K562 (cell line): ENCODE measurements around the gene SPATA21. TPM values are rescaled to one million over a fixed set of nuclear protein-coding genes. Genes with fewer than 3 reads are reported as not detected.

Source experiments
- CBFA2T3 ChIP-seq: fragments of 450-650 bp; IDR thresholded peaks from 2 replicates; pipeline ENCODE4 v1.6.1; 2017
- DDX20 ChIP-seq: fragments of 450-650 bp; IDR thresholded peaks from 2 replicates; pipeline ENCODE4 v1.6.1; 2016; ENCODE audit warnings: missing genetic modification characterization, low read depth, mild to moderate bottlenecking, missing compliant biosample characterization, moderate library complexity
- ETV6 ChIP-seq, 3 experiments: fragments of 150-350 bp in 1 of 3; sonication (generic) in 1 of 3; formaldehyde crosslinking in 1 of 3; IDR thresholded peaks; 2 replicates each; pipeline versions ENCODE4 v1.6.1 to v1.8.0; 2014 to 2022; ENCODE audit warnings: borderline replicate concordance in 2 of 3, low read depth in 2 of 3, antibody characterized with exemption in 1 of 3, low read length in 1 of 3, mild to moderate bottlenecking in 1 of 3, missing genetic modification reagents in 1 of 3
- FOS ChIP-seq: IDR thresholded peaks from 3 replicates; pipeline ENCODE4 v1.6.1; 2011; ENCODE audit not compliant: insufficient read length; ENCODE audit errors: extremely low read depth
- FOSL1 ChIP-seq: fragments of 200-800 bp; sonication (Bioruptor generic); conservative IDR thresholded peaks from 2 replicates; pipeline ENCODE4 v1.6.1; 2016; ENCODE audit warnings: missing genetic modification characterization, missing compliant biosample characterization
- FOXA3 ChIP-seq, 2 experiments: fragments of 450-650 bp in 1 of 2; sonication (generic) in 1 of 2; formaldehyde crosslinking; IDR thresholded peaks in 1 of 2; conservative IDR thresholded peaks in 1 of 2; 2 replicates each; pipeline versions ENCODE4 v1.4.0 to v1.8.0; 2020 to 2022; ENCODE audit warnings: mild to moderate bottlenecking in 2 of 2, missing genetic modification reagents in 1 of 2
- GTF2E2 ChIP-seq: fragments of 200-800 bp; sonication (Bioruptor generic); IDR thresholded peaks from 2 replicates; pipeline ENCODE4 v1.6.1; 2016; ENCODE audit warnings: missing genetic modification characterization, missing compliant biosample characterization
- MAZ ChIP-seq, 2 experiments: fragments of 450-650 bp in 1 of 2; sonication (generic) in 1 of 2; formaldehyde crosslinking; IDR thresholded peaks in 1 of 2; conservative IDR thresholded peaks in 1 of 2; 2 replicates each; pipeline versions ENCODE4 v1.4.0 to v1.5.0; 2020; ENCODE audit warnings: mild to moderate bottlenecking in 1 of 2, missing genetic modification reagents in 1 of 2
- MCM2 ChIP-seq: fragments of 450-650 bp; IDR thresholded peaks from 2 replicates; pipeline ENCODE4 v1.6.1; 2017; ENCODE audit warnings: low read depth, mild to moderate bottlenecking
- MED1 ChIP-seq: sonication (generic); formaldehyde crosslinking; IDR thresholded peaks from 2 replicates; pipeline ENCODE4 v1.8.1; 2023; ENCODE audit warnings: missing genetic modification reagents, borderline replicate concordance
- MIER1 ChIP-seq: fragments of 450-650 bp; IDR thresholded peaks from 2 replicates; pipeline ENCODE4 v1.6.1; 2016; ENCODE audit warnings: antibody characterized with exemption, mild to moderate bottlenecking, low read depth
- NCOA6 ChIP-seq: fragments of 450-650 bp; IDR thresholded peaks from 2 replicates; pipeline ENCODE4 v1.6.1; 2017; ENCODE audit warnings: mild to moderate bottlenecking
- NFE2L1 ChIP-seq: fragments of 450-650 bp; IDR thresholded peaks from 2 replicates; pipeline ENCODE4 v1.6.1; 2016; ENCODE audit warnings: missing genetic modification characterization, low read depth, mild to moderate bottlenecking, missing compliant biosample characterization, moderate library complexity, borderline replicate concordance
- PHF8 ChIP-seq: fragments of 200-600 bp; sonication (generic); IDR thresholded peaks from 2 replicates; pipeline ENCODE4 v1.6.1; 2012; ENCODE audit warnings: mixed run types, mild to moderate bottlenecking, inconsistent platforms, low read length, moderate library complexity, borderline replicate concordance
- PTTG1 ChIP-seq: fragments of 450-650 bp; IDR thresholded peaks from 2 replicates; pipeline ENCODE4 v1.6.1; 2016; ENCODE audit warnings: low read depth, mild to moderate bottlenecking, missing genetic modification characterization, missing compliant biosample characterization
- SMAD1 ChIP-seq: fragments of 150-350 bp; IDR thresholded peaks from 2 replicates; pipeline ENCODE4 v1.6.1; 2014; ENCODE audit warnings: low read length, low read depth; ENCODE audit not compliant: partially characterized antibody
- SREBF1 ChIP-seq: fragments of 150-350 bp; IDR thresholded peaks from 2 replicates; pipeline ENCODE4 v1.6.1; 2014; ENCODE audit warnings: antibody characterized with exemption, low read depth, low read length, borderline replicate concordance
- SRSF9 ChIP-seq: fragments of 200-400 bp; formaldehyde crosslinking; IDR thresholded peaks from 2 replicates; pipeline ENCODE4 v1.6.1; 2017; ENCODE audit warnings: low read depth, low read length, borderline replicate concordance
- TRIM24 ChIP-seq, 2 experiments: fragments of 450-650 bp; IDR thresholded peaks; 2 replicates each; pipeline ENCODE4 v1.6.1; 2016
- ZNF140 ChIP-seq: fragments of 250-450 bp; sonication (Bioruptor Pico); IDR thresholded peaks from 2 replicates; pipeline ENCODE4 v1.8.0; 2021; ENCODE audit warnings: moderate library complexity, mild to moderate bottlenecking, inconsistent platforms
- ZNF212 ChIP-seq: fragments of 450-650 bp; formaldehyde crosslinking; IDR thresholded peaks from 2 replicates; pipeline ENCODE4 v1.4.0; 2020; ENCODE audit warnings: mild to moderate bottlenecking
- ZNF41 ChIP-seq: fragments of 250-450 bp; sonication (Bioruptor Pico); conservative IDR thresholded peaks from 2 replicates; pipeline ENCODE4 v1.4.0; 2020; ENCODE audit warnings: mild to moderate bottlenecking
- ZNF76 ChIP-seq: fragments of 250-450 bp; sonication (Bioruptor Pico); IDR thresholded peaks from 2 replicates; pipeline ENCODE4 v1.4.0; 2020; ENCODE audit warnings: mild to moderate bottlenecking, moderate library complexity, borderline replicate concordance
- ZSCAN29 ChIP-seq: fragments of 450-650 bp; IDR thresholded peaks from 2 replicates; pipeline ENCODE4 v1.6.1; 2017
- polyA plus RNA-seq, 8 experiments: library from polyadenylated mRNA; depleted of rRNA in 4 of 8; stranded (reverse) in 5 of 8; unstranded in 3 of 8; fragments of >200 nt; fragmentation: Nextera tagmentation in 2 of 8; fragmentation: Illumina TruSeq in 1 of 8; extraction: Ambion mirVana in 2 of 8; extraction: Trizol in 1 of 8; gene quantifications; 2 replicates each; pipeline versions ENCODE4 v1.2.1 to v1.2.3, GENCODE V29; 2011 to 2014; ENCODE audit warnings: inconsistent platforms in 1 of 8, missing spikeins in 1 of 8
- total RNA-seq, 7 experiments: library from RNA; depleted of rRNA in 6 of 7; stranded (reverse); fragments of >200 nt in 6 of 7; fragmentation: Illumina TruSeq in 2 of 7; extraction: Trizol in 2 of 7; gene quantifications; 2 replicates each; pipeline versions ENCODE4 v1.2.1 to v1.2.3, GENCODE V29; 2011 to 2021; ENCODE audit warnings: low replicate concordance in 1 of 7
- TF ChIP-seq, protein P1 (sequence below): sonication (generic); formaldehyde crosslinking; IDR thresholded peaks from 2 replicates; pipeline ENCODE4 v1.8.1; 2023; ENCODE audit warnings: mild to moderate bottlenecking, missing genetic modification reagents, moderate library complexity
- TF ChIP-seq, protein P2 (sequence below): sonication (generic); formaldehyde crosslinking; IDR thresholded peaks from 2 replicates; pipeline ENCODE4 v1.8.1; 2022; ENCODE audit warnings: missing genetic modification reagents
- TF ChIP-seq, protein P3 (sequence below): sonication (generic); formaldehyde crosslinking; IDR thresholded peaks from 2 replicates; pipeline ENCODE4 v1.5.0; 2020; ENCODE audit warnings: missing genetic modification reagents

Gene SPATA21
- total and polyA plus RNA-seq, 9 of the 15 experiments (the other 6 are each of a cell fraction or from before 2014, with no cell fraction given), result 0.10 to 0.36 (median 0.13) TPM; not detected in 3

DNA sequence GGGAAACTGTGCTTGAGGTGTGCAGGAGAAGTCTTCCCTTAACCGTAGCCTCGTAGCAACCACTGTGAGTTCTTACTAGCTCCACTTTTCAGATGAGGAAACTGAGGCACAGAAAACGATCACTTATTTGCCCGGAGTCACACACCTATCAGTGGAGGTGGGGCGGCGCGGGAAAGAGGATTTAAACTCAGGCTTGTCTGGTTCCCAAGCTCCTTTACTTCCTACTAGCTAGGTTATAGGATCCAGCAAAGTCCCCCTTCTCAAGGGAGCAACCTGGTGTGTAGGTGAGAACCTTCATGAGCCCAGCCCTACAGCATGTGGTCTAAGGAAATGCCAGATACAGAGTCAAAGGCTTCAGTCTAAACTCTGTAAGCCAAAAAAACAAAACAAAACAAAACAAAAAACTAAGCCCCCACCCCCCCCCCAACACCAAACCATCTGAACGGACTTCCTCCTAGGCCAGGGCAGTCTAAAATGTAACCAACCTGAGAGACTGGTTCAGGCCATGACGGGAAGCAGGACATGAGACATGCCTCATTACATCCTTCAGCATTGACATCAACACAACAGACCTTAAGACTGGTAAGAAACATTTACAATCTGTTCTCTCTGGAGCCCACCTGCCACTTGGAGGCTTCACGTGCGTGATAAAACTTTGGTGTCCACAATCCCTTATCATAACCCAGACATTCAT, 84.2 kb downstream of the SPATA21 start (continued):
- TF ChIP-seq ZNF41 (CRISPR knock-in tag) (no peak), FOSL1 (tag) (0 out of 2 replicates have a peak, but pooled peaks have one; percentile 17), ETV6 (IDR thresholded peaks at IDR 0.05; ENCODE audit: borderline replicate concordance in 1 of 2, low read depth in 2 of 2, low read length in 1 of 2) (no peak), ETV6 (CRISPR knock-in tag; IDR thresholded peaks at IDR 0.05; ENCODE audit: borderline replicate concordance) (no peak), PTTG1 (tag) (no peak), NFE2L1 (tag) (no peak), MIER1 (0 out of 2 replicates have a peak, but pooled peaks have one; percentile 39), PHF8 (no peak), ZNF140 (no peak), FOS (no peak), ZNF76 (CRISPR knock-in tag) (no peak), SMAD1 (no peak), MED1 (CRISPR knock-in tag) (no peak), GTF2E2 (tag) (no peak; the same call in 1 of the 2 replicates), DDX20 (no peak), NCOA6 (no peak), ZNF212 (CRISPR knock-in tag) (no peak), SREBF1 (no peak), FOXA3 (CRISPR knock-in tag; conservative IDR thresholded peaks at IDR 0.05 in 1 of 2, IDR thresholded peaks at IDR 0.05 in 1 of 2) (no peak), MAZ (CRISPR knock-in tag; conservative IDR thresholded peaks at IDR 0.05 in 1 of 2, IDR thresholded peaks at IDR 0.05 in 1 of 2) (no peak), TRIM24 (IDR thresholded peaks at IDR 0.05) (no peak), ZSCAN29 (no peak), MCM2 (no peak), SRSF9 (no peak), CBFA2T3 (peak; percentile 67)
- TF ChIP-seq, protein P1, sequence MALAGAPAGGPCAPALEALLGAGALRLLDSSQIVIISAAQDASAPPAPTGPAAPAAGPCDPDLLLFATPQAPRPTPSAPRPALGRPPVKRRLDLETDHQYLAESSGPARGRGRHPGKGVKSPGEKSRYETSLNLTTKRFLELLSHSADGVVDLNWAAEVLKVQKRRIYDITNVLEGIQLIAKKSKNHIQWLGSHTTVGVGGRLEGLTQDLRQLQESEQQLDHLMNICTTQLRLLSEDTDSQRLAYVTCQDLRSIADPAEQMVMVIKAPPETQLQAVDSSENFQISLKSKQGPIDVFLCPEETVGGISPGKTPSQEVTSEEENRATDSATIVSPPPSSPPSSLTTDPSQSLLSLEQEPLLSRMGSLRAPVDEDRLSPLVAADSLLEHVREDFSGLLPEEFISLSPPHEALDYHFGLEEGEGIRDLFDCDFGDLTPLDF (CRISPR knock-in tag), result no peak
- TF ChIP-seq, protein P2, sequence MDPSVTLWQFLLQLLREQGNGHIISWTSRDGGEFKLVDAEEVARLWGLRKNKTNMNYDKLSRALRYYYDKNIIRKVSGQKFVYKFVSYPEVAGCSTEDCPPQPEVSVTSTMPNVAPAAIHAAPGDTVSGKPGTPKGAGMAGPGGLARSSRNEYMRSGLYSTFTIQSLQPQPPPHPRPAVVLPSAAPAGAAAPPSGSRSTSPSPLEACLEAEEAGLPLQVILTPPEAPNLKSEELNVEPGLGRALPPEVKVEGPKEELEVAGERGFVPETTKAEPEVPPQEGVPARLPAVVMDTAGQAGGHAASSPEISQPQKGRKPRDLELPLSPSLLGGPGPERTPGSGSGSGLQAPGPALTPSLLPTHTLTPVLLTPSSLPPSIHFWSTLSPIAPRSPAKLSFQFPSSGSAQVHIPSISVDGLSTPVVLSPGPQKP (CRISPR knock-in tag), result no peak
- TF ChIP-seq, protein P3, sequence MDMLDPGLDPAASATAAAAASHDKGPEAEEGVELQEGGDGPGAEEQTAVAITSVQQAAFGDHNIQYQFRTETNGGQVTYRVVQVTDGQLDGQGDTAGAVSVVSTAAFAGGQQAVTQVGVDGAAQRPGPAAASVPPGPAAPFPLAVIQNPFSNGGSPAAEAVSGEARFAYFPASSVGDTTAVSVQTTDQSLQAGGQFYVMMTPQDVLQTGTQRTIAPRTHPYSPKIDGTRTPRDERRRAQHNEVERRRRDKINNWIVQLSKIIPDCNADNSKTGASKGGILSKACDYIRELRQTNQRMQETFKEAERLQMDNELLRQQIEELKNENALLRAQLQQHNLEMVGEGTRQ (CRISPR knock-in tag), result no peak
